Head of caudate nucleus (tissue), 42 donors: ENCODE results near the gene CACNA1S.
A peak's percentile ranks its signal among the peaks of the same experiment; 100 is the strongest.

Source experiments
- DNase-seq, 42 donors: peaks; one replicate each; pipeline versions ENCODE4 v3.0.0 to v3.0.0-alpha.2; 2020 to 2021; ENCODE audit warnings: mixed read lengths in 7 of 42
- intact Hi-C: fragments of 100-400 bp; cut with DNase I; formaldehyde crosslinking; loops from one replicate; pipeline ENCODE4 v1.15.0; 2022

The CACNA1S gene

GRCh38 chr1:201024625-201024998 lies 87.6 kb downstream of the CACNA1S start:
- intact Hi-C loops, result no loop called here
- peak in 40 of 42 donors; percentile 27 to 88 (median 74) for DNase-seq

- DNase-seq, result no peak
- intact Hi-C loops, result no loop called here
Observed at GRCh38 chr1:201023920-201024624, 88.2 kb downstream of the CACNA1S start.

- intact Hi-C loops, result no loop called here
- DNase-seq, result peak; percentile 64 to 96 (median 89)
Observed at GRCh38 chr1:201023517-201023902, 88.7 kb downstream of the CACNA1S start, which contains the start of gene KIF21B. TSS of gene KIF21B (minus strand) at chr1:201023714. CDS start at chr1:201023383, 331 bp downstream.

DNA sequence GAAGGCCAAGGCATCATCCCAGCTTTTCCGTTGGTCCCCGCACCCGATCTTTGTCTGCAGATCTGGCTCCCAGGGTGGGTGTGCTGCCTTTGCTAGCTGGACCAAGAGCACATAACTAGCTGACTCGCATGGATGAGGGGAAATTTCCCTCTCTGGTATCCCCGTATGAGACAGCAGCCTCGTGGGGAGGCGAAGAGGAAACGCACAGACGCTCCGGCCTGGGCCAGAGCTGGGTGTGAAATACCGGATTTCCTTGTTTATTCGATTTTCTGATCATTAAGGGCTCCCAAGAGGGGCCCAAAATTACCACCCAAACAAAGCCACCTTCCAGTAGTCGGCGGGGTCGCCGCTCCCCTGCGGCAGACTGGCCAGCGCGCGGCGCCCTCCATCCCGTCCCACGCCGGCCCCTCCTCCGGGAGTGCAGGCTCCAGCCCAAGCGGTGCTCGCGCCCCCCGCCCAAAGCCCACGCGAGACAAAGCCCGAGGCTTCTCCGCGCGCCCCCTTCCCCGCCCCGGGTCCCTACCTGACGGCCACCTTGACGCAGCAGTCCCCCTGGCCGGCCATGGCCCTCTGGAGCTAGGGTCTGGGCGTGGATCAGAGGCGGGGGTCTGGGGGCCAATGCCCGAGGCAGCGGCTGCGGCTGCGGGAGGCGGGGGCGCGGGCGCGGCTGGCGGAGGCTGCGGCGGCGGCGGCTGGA lies 89.3 kb downstream of the CACNA1S start:
- peak in 4 of 42 donors; percentile 25 to 40 (median 36) for DNase-seq
- intact Hi-C loops, result no loop called here

- no peak for DNase-seq
- intact Hi-C loops, result no loop called here
Observed at GRCh38 chr1:201022493-201022819, 89.8 kb downstream of the CACNA1S start.

GRCh38 chr1:201021630-201022492 lies 90.4 kb downstream of the CACNA1S start:
- no peak for DNase-seq
- intact Hi-C loops, result no loop called here

- intact Hi-C loops, result no loop called here
- DNase-seq, result peak in 37 of 42 donors; percentile 39 to 86 (median 68)
Observed at GRCh38 chr1:201020721-201021629, 91.3 kb downstream of the CACNA1S start.

DNA sequence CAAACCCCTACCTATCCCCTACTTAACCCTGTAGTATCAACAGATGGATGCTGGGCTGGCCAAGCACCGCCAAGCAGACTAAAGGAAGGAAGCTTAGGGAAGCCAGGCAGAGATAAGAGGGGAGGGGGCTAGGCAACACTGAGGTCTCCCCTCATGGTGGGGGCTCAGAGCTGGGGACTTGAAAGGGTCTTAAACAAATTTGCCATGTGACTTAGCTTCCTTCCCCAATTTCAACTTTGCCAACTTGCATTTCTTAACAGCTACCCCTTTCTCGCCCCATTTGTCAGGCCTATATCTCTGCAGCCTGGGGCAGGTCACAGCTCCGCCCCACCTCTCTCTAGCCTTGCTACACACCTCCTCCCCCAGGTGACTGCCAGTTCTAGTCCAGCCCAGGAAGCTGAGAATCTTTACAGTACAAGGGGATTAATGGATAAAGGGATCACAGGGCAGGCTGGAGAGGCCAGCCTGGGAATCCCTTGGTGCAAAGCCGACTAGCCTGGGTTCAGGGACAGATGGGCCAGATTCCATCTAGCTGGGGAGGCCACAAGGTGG lies 92.1 kb downstream of the CACNA1S start:
- no peak for DNase-seq
- intact Hi-C loops, result no loop called here

DNA sequence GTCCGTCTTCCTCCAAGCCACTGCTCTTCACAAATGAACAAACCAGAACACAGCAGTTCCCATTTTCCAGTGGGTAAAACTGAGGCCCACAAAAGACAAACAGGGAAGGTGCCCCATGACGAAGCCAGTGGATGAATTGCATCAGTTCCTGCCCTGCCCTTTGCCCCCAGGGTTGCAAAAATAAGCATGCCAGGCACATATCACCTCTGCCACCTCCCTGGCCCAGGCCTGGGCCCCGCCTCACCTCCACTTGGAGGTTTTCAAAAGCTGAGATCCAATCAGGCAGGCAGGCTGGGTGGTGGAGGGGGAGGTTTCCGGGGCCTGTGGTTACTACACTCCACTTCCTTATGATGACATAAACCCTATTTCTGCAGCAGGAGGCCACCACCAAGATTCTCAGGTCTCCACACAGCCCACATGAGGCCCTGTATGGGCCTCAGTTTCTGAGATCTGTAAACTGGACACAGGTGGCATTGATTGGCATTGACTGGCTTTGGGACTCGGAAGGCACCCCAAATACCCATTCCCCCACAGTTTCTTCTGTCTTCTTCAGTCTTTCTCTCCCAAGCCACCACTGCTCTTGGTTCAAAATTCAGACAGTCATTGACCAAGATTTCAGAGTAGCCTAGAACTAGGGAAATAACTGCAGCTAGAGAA lies 92.8 kb downstream of the CACNA1S start:
- DNase-seq, result peak in 10 of 42 donors; percentile 22 to 67 (median 46)
- intact Hi-C loops, result no loop called here

DNA sequence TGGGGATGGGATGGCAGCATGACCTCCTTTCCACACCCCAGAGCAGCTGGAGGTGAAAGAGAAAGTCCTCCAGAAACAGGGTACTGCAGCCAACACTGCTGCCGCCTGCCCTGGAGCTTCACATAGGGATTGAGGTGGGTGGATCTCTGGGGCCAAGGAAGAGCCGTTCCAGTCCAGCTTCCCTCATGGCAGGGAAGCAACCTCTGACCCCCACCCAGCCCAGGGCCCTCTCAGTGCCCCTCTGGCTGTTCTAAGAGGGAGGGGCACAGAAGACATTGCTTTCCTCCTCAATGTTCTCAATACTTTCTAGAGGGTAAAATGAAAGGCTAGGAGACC lies 94.4 kb downstream of the CACNA1S start:
- intact Hi-C loops, result no loop called here
- DNase-seq, result no peak

DNA sequence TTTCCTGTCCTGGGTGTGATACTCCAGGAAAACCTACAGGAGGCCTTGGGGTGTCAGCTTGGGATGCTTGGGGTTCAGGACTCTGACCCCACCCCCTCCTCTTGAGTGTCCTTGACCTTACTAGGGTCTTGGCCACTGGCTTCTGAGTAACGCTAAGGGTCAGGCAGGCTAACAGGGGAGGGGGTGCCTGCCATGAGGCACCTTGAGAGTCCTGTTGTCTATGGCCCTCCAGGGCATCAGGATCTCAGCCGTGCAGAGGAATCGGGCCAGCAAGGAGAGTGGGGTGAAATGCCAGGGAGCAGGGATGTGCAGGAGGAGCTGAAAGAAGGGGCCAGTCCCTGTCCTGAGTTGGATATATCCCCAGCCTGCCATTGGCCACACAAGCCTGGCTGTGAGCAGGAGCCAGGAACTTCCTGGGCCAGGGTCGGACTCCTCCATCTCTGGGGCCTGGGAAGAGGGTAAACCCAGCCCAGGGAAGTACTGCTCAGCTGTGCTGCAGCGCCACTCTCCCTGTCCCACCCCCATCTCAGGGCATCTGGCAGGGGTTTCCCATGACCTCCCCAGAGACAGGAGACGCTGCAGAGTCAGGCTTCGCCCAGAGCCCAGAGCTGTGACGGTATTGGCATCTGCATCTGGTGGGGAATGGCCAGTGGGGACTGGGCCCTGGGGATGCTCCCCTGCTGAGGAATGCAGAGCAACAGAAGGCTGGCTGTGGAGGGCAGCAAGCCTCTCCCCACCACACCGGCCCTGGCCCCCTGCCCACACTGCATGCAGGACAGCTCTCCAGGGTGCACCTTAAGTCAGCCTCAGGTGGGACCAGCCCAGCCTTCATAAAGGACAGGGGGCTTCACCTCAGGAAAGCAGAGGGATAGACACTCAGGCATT lies 95.0 kb downstream of the CACNA1S start:
- peak in 4 of 42 donors; percentile 16 to 61 (median 28) for DNase-seq
- intact Hi-C loops, result no loop called here

DNA sequence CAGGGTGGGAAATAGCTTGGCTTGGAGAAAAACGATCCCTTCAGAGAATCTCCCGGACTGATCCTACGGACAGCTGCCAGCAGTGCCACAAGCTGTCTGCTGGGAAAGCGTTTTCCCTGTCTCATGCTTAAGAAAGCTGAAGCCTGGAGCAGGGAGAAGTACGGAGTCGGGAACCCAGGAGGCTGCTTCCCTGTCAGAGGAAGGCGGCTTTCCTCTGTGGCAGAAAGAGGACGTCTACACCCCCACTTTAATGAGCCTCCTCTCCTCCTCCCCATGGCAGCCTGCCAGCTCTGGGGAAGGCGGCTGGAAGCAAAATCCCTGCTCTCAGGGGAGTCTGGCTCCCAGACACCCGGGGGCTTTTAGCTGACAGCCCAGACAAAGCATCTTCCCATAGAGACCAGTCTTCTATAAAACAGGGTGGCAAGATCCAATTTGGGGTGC lies 96.0 kb downstream of the CACNA1S start:
- intact Hi-C loops, result no loop called here
- peak; percentile 36 to 92 (median 80) for DNase-seq

DNA sequence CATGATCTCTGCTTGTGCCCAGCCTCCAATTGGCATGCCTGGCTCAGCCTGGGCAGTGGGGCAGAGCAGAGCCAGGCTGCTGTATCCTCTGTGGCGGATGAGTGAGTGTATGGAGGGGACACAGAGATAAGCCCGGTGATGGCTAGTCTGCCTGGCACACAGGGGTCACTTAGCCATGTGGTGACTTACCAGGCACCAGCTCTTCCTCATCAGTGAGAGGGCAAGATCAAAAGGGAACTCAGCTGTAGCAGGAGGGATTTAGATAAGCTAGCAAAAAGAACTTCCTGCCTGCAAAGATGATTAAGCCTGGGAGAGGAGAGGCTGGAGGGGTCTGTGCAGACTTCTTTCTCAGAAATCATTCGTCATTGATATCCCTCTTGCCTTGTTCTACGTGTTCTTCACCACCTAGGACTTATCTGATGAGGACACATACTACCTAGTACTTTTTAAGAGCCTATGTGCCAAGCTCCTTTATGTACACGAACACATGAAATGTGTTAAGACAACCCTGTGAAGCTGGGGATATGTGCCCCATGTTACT lies 96.6 kb downstream of the CACNA1S start:
- no peak for DNase-seq
- intact Hi-C loops, result no loop called here

GRCh38 chr1:201014816-201015200 lies 97.4 kb downstream of the CACNA1S start:
- intact Hi-C loops, result no loop called here

GRCh38 chr1:201013991-201014815 lies 98.0 kb downstream of the CACNA1S start:
- DNase-seq, result peak in 41 of 42 donors; percentile 46 to 87 (median 71)

More at GRCh38 chr1:201014816-201015200, 97.4 kb downstream of the CACNA1S start:
- DNase-seq, result no peak

GRCh38 chr1:201013031-201013485 lies 99.2 kb downstream of the CACNA1S start:
- intact Hi-C loops, result no loop called here

More at GRCh38 chr1:201013991-201014815, 98.0 kb downstream of the CACNA1S start:
- intact Hi-C loops, result no loop called here

More at GRCh38 chr1:201013031-201013485, 99.2 kb downstream of the CACNA1S start:
- no peak for DNase-seq
